Measurements from ENCODE around the gene TMTC1. TPM values are rescaled to one million over a fixed set of nuclear protein-coding genes. Genes with fewer than 3 reads are reported as not detected.

TMTC1 gene
- total and polyA plus RNA-seq, 2 experiments from 2014 or later: 4.8 to 24.3 TPM

DNA sequence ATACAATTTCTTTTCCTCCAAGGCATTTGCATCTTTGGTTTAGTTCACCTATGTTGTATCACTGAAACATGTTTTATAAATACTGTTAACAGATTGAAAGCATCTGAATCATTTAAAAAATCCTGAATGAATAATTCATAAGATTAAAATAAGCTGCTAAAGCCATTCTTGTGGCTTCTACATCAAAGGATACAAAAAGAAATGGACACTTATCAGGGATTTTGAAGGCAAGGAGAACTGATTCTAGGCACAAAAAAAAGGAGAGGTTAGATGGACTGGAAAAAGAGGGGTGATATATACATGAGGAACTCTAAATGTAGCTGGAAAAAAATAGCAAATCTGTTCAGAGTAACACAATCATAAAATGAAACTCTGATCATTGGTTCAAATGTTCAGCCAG lies 280.5 kb downstream of the TMTC1 start:
- peaks cover 3% of the 10 kb centered on the region; the same call in 1 of the 3 replicates for H3K36me3 Mint-ChIP-seq (ENCODE audit: low read depth)
- Histone ChIP-seq H3K9me2 (ENCODE audit: insufficient read depth) (no peaks in the 10 kb centered on the region), H4K20me1 (replicated peaks; ENCODE audit: insufficient read depth) (no peaks in the 10 kb centered on the region), H3K27me3 (ENCODE audit: insufficient read depth) (no peaks in the 10 kb centered on the region), H3K4me1 (ENCODE audit: insufficient read depth) (no peaks in the 10 kb centered on the region), H3K36me3 (ENCODE audit: insufficient read depth) (no peaks in the 10 kb centered on the region), H3K4me3 (no peak overlapping the region), H3K4me2 (no peak overlapping the region), H3K79me2 (replicated peaks; ENCODE audit: insufficient read depth) (no peaks in the 10 kb centered on the region), H2AFZ (no peak overlapping the region), H3K27ac (ENCODE audit: low read depth) (no peak overlapping the region), H3F3A (replicated peaks; ENCODE audit: low read depth) (no peaks in the 10 kb centered on the region)
- H3K27me3 Mint-ChIP-seq (ENCODE audit: insufficient read depth, low read depth, poor library complexity): no peaks in the 10 kb centered on the region
- no peak for TF ChIP-seq EZH2 (IDR thresholded peaks at IDR 0.05; ENCODE audit: low read depth, unreplicated experiment)
- TF ChIP-seq, protein P1, sequence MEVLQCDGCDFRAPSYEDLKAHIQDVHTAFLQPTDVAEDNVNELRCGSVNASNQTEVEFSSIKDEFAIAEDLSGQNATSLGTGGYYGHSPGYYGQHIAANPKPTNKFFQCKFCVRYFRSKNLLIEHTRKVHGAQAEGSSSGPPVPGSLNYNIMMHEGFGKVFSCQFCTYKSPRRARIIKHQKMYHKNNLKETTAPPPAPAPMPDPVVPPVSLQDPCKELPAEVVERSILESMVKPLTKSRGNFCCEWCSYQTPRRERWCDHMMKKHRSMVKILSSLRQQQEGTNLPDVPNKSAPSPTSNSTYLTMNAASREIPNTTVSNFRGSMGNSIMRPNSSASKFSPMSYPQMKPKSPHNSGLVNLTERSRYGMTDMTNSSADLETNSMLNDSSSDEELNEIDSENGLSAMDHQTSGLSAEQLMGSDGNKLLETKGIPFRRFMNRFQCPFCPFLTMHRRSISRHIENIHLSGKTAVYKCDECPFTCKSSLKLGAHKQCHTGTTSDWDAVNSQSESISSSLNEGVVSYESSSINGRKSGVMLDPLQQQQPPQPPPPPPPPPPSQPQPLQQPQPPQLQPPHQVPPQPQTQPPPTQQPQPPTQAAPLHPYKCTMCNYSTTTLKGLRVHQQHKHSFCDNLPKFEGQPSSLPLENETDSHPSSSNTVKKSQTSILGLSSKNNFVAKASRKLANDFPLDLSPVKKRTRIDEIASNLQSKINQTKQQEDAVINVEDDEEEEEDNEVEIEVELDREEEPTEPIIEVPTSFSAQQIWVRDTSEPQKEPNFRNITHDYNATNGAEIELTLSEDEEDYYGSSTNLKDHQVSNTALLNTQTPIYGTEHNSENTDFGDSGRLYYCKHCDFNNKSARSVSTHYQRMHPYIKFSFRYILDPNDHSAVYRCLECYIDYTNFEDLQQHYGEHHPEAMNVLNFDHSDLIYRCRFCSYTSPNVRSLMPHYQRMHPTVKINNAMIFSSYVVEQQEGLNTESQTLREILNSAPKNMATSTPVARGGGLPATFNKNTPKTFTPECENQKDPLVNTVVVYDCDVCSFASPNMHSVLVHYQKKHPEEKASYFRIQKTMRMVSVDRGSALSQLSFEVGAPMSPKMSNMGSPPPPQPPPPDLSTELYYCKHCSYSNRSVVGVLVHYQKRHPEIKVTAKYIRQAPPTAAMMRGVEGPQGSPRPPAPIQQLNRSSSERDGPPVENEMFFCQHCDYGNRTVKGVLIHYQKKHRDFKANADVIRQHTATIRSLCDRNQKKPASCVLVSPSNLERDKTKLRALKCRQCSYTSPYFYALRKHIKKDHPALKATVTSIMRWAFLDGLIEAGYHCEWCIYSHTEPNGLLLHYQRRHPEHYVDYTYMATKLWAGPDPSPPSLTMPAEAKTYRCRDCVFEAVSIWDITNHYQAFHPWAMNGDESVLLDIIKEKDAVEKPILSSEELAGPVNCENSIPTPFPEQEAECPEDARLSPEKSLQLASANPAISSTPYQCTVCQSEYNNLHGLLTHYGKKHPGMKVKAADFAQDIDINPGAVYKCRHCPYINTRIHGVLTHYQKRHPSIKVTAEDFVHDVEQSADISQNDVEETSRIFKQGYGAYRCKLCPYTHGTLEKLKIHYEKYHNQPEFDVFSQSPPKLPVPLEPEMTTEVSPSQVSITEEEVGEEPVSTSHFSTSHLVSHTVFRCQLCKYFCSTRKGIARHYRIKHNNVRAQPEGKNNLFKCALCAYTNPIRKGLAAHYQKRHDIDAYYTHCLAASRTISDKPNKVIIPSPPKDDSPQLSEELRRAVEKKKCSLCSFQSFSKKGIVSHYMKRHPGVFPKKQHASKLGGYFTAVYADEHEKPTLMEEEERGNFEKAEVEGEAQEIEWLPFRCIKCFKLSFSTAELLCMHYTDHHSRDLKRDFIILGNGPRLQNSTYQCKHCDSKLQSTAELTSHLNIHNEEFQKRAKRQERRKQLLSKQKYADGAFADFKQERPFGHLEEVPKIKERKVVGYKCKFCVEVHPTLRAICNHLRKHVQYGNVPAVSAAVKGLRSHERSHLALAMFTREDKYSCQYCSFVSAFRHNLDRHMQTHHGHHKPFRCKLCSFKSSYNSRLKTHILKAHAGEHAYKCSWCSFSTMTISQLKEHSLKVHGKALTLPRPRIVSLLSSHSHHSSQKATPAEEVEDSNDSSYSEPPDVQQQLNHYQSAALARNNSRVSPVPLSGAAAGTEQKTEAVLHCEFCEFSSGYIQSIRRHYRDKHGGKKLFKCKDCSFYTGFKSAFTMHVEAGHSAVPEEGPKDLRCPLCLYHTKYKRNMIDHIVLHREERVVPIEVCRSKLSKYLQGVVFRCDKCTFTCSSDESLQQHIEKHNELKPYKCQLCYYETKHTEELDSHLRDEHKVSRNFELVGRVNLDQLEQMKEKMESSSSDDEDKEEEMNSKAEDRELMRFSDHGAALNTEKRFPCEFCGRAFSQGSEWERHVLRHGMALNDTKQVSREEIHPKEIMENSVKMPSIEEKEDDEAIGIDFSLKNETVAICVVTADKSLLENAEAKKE (CRISPR knock-in tag; IDR thresholded peaks at IDR 0.05): no peak
- no peak for TF ChIP-seq JUNB (IDR thresholded peaks at IDR 0.05; ENCODE audit: unreplicated experiment)
- TF ChIP-seq, protein P2, sequence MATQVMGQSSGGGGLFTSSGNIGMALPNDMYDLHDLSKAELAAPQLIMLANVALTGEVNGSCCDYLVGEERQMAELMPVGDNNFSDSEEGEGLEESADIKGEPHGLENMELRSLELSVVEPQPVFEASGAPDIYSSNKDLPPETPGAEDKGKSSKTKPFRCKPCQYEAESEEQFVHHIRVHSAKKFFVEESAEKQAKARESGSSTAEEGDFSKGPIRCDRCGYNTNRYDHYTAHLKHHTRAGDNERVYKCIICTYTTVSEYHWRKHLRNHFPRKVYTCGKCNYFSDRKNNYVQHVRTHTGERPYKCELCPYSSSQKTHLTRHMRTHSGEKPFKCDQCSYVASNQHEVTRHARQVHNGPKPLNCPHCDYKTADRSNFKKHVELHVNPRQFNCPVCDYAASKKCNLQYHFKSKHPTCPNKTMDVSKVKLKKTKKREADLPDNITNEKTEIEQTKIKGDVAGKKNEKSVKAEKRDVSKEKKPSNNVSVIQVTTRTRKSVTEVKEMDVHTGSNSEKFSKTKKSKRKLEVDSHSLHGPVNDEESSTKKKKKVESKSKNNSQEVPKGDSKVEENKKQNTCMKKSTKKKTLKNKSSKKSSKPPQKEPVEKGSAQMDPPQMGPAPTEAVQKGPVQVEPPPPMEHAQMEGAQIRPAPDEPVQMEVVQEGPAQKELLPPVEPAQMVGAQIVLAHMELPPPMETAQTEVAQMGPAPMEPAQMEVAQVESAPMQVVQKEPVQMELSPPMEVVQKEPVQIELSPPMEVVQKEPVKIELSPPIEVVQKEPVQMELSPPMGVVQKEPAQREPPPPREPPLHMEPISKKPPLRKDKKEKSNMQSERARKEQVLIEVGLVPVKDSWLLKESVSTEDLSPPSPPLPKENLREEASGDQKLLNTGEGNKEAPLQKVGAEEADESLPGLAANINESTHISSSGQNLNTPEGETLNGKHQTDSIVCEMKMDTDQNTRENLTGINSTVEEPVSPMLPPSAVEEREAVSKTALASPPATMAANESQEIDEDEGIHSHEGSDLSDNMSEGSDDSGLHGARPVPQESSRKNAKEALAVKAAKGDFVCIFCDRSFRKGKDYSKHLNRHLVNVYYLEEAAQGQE (IDR thresholded peaks at IDR 0.05; ENCODE audit: unreplicated experiment): no peak
- no peaks in the 10 kb centered on the region for H3K9me3 Mint-ChIP-seq
- peaks cover 4% of the 10 kb centered on the region; the same call in 2 of the 3 replicates for H3K4me1 Mint-ChIP-seq
- ATAC-seq: no peak
- no peak for DNase-seq (ENCODE audit: low spot score)
- no peak overlapping the region for H3K4me3 Mint-ChIP-seq
- H3K27ac Mint-ChIP-seq: no peak overlapping the region
